LNCaP clone FGC (cell line): ENCODE results near the gene SNCB.

ENCODE experiments used
- DNase-seq: peaks from one replicate; pipeline ENCODE4 v3.0.0-alpha.2; 2011; ENCODE audit warnings: low read depth
- H3K4me3 ChIP-seq: 2 replicates; pipeline ENCODE4 v1.5.1; 2011; ENCODE audit warnings: mild to moderate bottlenecking, low read depth, low read length, control low read depth
- TF ChIP-seq, protein P1 (sequence below): IDR thresholded peaks from 2 replicates; pipeline ENCODE4 v1.5.1; 2012; ENCODE audit warnings: mild to moderate bottlenecking; ENCODE audit not compliant: control insufficient read depth, insufficient read depth; ENCODE audit errors: extremely low read depth

SNCB gene

DNA sequence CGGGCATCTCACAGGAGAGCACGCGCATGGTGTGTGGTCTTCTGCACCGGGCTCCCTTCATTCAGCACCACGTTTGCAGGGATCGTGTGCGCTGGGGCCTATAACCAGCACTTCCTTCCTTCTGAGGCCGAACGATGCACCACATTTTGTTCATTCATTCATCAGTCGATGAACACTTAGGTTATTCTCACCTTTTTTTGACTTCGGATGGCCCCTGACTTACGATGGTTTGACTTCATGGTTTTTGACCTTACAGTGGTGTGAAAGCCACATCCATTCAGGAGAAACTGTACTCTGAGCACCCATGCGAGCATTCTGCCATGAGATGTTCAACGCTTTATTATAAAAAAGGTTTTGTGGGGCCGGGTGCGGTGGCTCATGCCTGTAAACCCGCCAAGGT is 44.5 kb upstream of the SNCB start:
- no peak for DNase-seq
- no peak overlapping the region for H3K4me3 ChIP-seq
- TF ChIP-seq, protein P1, sequence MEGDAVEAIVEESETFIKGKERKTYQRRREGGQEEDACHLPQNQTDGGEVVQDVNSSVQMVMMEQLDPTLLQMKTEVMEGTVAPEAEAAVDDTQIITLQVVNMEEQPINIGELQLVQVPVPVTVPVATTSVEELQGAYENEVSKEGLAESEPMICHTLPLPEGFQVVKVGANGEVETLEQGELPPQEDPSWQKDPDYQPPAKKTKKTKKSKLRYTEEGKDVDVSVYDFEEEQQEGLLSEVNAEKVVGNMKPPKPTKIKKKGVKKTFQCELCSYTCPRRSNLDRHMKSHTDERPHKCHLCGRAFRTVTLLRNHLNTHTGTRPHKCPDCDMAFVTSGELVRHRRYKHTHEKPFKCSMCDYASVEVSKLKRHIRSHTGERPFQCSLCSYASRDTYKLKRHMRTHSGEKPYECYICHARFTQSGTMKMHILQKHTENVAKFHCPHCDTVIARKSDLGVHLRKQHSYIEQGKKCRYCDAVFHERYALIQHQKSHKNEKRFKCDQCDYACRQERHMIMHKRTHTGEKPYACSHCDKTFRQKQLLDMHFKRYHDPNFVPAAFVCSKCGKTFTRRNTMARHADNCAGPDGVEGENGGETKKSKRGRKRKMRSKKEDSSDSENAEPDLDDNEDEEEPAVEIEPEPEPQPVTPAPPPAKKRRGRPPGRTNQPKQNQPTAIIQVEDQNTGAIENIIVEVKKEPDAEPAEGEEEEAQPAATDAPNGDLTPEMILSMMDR = no peak

GRCh38 chr5:176673651-176674583 is 43.6 kb upstream of the SNCB start:
- no peak overlapping the region for H3K4me3 ChIP-seq

DNA sequence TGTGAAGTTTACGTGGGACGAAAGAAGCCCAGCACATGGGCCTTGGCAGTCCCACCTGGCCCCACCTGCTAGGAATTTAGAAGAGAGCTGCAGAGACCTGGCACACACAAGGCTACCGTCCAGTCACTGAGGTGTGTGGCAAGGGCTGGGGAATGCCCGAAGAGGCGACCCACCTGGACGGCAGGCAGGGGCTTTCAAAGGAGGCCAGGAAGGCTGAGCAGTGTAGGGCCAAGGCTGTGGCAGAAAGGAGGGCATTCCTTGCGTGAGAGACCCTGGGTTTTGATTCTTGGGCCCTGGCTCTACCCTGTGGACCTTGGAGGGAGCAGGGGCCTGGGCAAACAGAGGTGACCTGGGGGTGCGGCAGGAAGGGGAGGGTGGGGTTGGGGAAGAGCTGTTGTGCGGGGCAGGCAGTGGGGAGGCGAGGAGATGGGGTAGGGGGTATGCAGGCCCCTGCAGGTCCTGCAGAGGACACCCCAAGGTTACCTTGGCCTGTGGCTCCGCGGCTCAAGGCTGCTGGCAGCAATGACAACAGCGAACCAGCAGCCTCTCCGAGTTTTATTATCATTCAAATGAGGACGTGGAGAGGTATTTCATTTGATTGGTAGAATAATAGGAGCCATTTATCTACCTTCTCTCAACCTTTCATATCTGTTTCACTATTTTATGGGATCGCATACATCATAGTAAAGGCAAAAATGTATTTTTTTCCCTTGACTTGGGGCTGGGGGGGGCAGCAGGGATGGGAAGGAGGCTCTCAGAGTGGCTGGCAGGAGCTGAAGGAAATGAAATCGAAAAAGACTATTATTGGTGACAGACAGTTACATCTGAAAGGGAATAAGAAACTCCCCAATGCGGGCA is 41.8 kb upstream of the SNCB start:
- no peak for DNase-seq
- TF ChIP-seq, protein P1 = no peak
- H3K4me3 ChIP-seq = no peak overlapping the region

More at GRCh38 chr5:176673651-176674583, 43.6 kb upstream of the SNCB start:
- no peak for DNase-seq
- TF ChIP-seq, protein P1 = no peak

DNA sequence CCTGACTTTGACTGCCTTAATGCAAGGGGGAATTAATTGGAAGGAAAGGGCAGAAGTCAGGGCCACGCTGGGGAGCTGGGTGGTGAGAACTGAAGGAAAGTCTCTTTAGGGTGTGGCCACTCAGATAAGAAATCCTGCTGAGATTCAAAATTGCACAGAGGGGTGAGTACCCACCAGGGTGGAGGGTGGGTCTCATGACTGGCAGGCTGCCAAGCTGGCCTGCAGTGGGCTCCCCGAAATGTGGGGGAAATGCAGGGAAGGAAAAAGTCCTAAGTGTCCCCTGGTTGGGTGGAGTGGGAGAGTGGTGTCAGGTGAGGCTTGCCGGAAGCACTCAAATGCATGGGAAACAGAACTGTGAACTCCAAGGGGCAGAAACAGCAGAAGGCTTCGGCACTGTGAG is 41.1 kb upstream of the SNCB start:
- TF ChIP-seq, protein P1 = no peak
- DNase-seq = no peak

DNA sequence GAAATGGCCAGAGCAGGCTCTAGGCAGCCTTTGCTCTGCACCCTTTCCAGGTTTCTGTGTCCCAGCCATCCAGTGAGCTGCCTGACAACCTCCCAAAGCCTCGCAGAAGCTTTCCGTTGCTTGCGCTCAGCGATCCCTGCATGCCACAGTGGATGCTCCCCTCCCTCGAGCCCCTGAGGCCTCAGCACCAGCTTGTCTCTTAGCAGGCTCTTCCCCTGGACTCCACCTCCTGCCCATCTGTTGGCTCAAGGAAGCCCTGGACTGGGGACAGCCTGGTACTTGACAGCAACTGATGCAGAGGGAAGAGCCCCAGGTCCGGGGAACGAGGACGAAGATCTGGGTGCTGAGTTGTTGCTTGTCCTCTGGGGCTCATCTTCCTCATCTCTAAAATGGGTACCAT is 40.1 kb upstream of the SNCB start:
- no peak for DNase-seq

More for the DNA sequence above, 41.1 kb upstream of the SNCB start:
- no peak overlapping the region for H3K4me3 ChIP-seq

DNA sequence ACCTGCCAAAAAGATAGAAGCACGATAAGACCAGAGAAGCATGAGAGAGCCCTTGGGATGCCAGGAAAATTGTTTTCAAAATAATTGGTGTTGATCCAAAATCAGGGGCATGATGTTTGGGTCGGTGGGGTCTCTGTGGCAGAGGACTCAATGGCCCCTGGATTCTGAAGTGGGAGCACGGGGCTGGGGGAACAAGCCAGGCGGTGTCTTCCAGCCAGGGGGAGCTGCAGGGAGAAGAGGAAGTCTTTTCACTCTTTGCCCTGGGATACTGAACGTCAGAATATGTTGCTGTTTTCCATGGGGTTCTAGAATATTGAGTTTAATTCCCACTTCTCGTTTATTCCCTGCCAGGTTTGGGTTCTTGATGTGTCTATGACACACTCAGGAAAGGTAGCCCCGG is 37.3 kb upstream of the SNCB start:
- TF ChIP-seq, protein P1 = no peak
- no peak for DNase-seq
- no peak overlapping the region for H3K4me3 ChIP-seq

More for the DNA sequence above, 40.1 kb upstream of the SNCB start:
- no peak overlapping the region for H3K4me3 ChIP-seq
- TF ChIP-seq, protein P1 = no peak
